ENCODE measurements around the gene PTAFR.

PTAFR gene

GRCh38 chr1:28180306-28181305 is 4.1 kb upstream of the PTAFR start:
- no peak for DNase-seq
- intact Hi-C loops (cut with DNase I): no loop called here

- no peak for DNase-seq
- intact Hi-C loops (cut with DNase I): no loop called here
Observed at GRCh38 chr1:28178690-28179485, 2.4 kb upstream of the PTAFR start.

- intact Hi-C loops (cut with DNase I): no loop called here
Observed at GRCh38 chr1:28175955-28176485, 470 bp downstream of the PTAFR start.

GRCh38 chr1:28173980-28174297 is 2.6 kb downstream of the PTAFR start:
- DNase-seq: peak in 1 of 42 donors; percentile 49
- intact Hi-C loops (cut with DNase I): no loop called here

More at GRCh38 chr1:28175955-28176485, 470 bp downstream of the PTAFR start:
- no peak for DNase-seq

- intact Hi-C loops (cut with DNase I): no loop called here
- peak in 38 of 42 donors; percentile 29 to 84 (median 62) for DNase-seq
Observed at GRCh38 chr1:28173151-28173979, 3.1 kb downstream of the PTAFR start.

- intact Hi-C loops (cut with DNase I): no loop called here
- DNase-seq: peak in 19 of 42 donors; percentile 13 to 62 (median 36)
Observed at GRCh38 chr1:28172713-28173150, 3.8 kb downstream of the PTAFR start.

GRCh38 chr1:28171246-28171645 is 5.2 kb downstream of the PTAFR start:
- intact Hi-C loops (cut with DNase I): no loop called here
- no peak for DNase-seq

GRCh38 chr1:28170001-28170596 is 6.4 kb downstream of the PTAFR start:
- intact Hi-C loops (cut with DNase I): no loop called here
- DNase-seq: no peak

- intact Hi-C loops (cut with DNase I): no loop called here
- peak in 41 of 42 donors; percentile 17 to 87 (median 73) for DNase-seq
Observed at GRCh38 chr1:28163496-28164161, 12.9 kb downstream of the PTAFR start.

GRCh38 chr1:28162151-28162550 is 14.3 kb downstream of the PTAFR start:
- no peak for DNase-seq
- intact Hi-C loops (cut with DNase I): no loop called here

- DNase-seq: no peak
- intact Hi-C loops (cut with DNase I): no loop called here
Observed at GRCh38 chr1:28161751-28162150, 14.7 kb downstream of the PTAFR start.

GRCh38 chr1:28160782-28161266 is 15.7 kb downstream of the PTAFR start:
- intact Hi-C loops (cut with DNase I): no loop called here
- DNase-seq: no peak

- DNase-seq: no peak
- intact Hi-C loops (cut with DNase I): loop anchor here (10.0 kb wide), 1 partner anchor 65 kb away; no protein-coding TSS in a partner anchor
Observed at GRCh38 chr1:28159680-28160079, 16.8 kb downstream of the PTAFR start.

- DNase-seq: no peak
- intact Hi-C loops (cut with DNase I): loop anchor here (10.0 kb wide), 1 partner anchor 64 kb away; no protein-coding TSS in a partner anchor
Observed at GRCh38 chr1:28159243-28159642, 17.2 kb downstream of the PTAFR start.

GRCh38 chr1:28157894-28158293 is 18.6 kb downstream of the PTAFR start:
- intact Hi-C loops (cut with DNase I): loop anchor here (10.0 kb wide), 1 partner anchor 63 kb away; no protein-coding TSS in a partner anchor
- DNase-seq: no peak

GRCh38 chr1:28156821-28157220 is 19.7 kb downstream of the PTAFR start:
- peak in 12 of 42 donors; percentile 20 to 64 (median 37) for DNase-seq
- intact Hi-C loops (cut with DNase I): loop anchor here (10.0 kb wide), 1 partner anchor 62 kb away; no protein-coding TSS in a partner anchor

- intact Hi-C loops (cut with DNase I): loop anchor here (10.0 kb wide), 1 partner anchor 61 kb away; no protein-coding TSS in a partner anchor
- DNase-seq: no peak
Observed at GRCh38 chr1:28155628-28156027, 20.9 kb downstream of the PTAFR start.
